GM18519 (cell line): Measurements from ENCODE around the gene NLGN3.

Experiments
- ATAC-seq: cut with Tn5 transposase; IDR thresholded peaks from one replicate; pipeline ENCODE4 v1.9.1; 2021; ENCODE audit warnings: mild to moderate bottlenecking, moderate library complexity; ENCODE audit not compliant: unreplicated experiment, low FRiP score

The NLGN3 gene

DNA sequence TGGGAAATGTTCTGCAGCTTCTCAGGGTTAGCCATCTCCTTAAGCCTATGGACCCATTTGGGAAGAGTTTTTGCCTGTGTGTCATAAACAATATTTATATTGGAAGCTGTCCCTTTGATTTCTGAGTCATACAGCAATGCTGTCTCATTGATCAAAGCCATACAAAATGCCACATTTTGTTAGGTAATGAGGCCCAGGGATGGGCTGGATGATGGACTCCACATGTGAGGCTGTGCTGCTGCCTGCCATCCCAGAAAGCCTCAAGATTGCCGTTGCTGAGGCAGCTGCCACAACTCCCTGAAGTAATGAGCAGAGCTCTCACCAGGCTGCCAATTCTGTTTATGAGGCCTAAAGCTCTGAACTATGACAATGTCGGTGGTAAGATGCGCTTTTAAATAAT, 66.2 kb downstream of the NLGN3 start:
- ATAC-seq = no peak

DNA sequence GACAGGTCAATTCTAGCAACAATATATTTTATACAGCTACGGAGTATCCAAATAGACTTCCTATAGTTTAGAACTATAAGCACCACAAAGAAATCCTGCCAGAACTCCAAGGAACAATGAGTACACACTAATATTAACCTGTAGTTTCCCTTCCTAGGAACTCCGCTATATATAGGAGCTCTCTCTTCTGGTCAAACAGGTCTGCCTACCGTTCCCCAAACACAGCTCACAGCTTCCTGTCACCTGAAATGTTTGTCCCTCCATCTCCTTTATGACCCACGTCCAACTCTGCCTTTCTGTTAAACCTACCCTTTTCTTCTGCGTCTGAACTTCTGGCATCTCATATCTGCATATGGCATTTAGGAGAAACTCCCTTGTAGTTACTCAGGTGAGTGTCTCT, 67.9 kb downstream of the NLGN3 start:
- no peak for ATAC-seq

DNA sequence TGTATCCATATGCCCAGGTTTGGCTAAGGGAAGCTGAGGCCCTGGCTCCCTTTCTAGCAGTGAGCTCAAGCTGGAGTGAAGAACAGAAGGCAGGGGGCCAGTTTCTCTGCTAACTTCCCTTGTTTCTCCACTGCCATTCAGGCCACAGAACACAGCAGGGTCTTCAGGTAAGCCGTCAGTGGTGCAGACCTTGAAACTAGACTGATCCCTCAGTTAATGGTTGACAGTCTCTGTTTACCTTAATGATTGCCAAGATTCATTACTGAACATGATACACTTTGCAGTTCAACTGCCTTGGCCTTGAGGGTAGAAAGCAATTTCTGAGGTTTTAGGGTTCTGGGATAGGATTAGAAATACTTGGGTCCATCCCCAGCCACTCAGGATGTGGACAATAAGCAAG, 69.5 kb downstream of the NLGN3 start:
- no peak for ATAC-seq

DNA sequence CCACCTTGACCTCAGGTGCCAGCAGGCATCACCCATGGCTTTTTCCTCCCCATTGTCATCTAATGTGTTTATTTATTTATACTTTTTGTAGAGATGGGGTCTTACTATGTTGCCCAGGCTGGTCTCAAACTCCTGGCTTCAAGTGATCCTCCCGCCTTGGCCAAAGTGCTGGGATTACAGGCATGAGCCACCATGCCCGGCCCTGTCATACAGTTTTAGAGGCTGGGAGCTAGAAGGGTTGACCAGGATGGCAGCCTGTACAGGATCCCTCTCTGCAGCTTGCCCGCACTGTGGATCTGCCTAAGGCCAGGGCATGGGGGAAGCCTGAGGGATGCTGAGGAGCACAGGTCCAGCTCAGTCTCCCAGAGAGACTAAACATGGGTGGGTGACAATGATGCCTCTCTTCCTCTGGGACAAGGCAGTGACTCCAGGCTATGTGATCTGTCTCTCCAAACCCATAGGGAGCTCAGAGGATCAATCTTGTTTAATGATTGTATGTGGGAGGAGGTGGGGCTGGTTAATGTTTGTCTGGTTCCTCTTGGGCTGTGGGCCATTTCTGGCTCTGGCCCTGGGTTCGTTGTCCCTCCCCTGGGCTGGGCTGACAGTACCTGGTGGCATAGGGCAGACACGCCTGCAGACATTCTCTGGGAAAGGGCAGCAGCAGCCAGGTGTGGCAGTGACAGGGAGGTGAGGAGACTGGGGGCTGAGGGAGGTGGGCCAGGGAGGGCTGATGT, 70.1 kb downstream of the NLGN3 start:
- no peak for ATAC-seq

DNA sequence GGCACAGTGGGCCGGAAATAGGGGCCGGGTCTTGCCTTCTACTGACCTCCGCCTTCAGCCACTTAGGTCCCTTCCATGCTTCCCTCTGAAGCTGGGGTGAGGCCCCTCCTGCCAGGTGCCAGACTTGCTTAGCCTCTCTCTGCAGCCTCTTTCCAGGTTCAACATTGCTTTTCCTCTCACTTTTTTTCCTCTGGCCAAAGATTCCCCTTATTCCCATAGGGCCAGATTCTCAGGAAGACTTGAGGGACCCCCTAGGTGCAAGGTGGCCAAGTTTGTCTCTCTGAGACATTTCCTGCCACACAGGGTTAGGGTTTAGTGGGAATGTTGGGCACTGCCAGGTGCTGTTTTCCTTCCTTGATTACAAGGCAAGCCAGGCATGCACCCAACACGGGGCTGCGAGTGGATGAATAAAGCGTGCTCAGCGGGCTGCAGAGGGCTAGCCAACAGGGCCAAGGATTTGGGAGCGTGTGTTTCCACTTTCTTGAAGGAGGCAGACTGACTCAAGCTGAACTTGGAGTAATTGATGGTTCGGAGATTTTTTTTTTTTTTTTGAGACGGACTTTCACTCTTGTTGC, 70.8 kb downstream of the NLGN3 start:
- ATAC-seq = no peak

DNA sequence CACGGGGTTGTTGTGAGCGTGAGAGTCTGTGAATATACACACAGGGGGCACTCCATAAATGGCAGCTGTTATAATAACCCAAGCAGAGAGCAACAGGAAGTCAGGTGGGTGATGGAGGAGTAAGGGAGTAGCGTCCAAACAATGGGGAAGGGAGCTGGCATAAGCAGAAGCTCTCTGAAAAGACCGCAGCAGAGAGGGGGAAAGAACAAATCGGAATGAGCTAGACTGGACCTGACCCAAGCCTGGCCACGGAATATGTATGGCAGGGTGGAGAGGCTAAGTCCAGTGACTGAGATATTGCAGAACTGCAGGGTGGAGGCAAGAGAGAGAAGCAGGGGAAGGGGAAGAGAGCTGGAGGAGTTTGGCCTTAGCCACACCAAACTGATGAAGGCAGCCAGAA, 71.8 kb downstream of the NLGN3 start:
- no peak for ATAC-seq

DNA sequence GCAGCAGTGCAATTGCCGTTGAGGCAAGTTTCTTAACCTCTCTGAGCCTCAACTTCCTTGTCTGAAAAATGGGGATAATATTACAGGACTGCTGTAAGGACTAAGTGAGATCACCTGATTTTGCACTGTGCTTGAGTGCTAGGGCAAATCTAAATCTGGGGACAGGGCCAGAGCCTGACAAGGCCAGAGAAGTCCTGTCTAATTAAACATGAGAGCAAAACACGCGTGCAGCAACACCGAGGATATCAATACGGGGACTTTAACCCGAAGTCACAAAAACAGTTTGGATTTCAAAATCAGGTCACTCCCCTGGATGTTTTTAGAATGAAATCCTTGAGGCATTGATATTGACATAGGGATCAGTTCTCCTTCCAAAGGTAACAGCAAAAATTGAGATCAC, 72.7 kb downstream of the NLGN3 start:
- ATAC-seq = no peak
